ENCODE measurements around the gene PRICKLE2. TPM values are rescaled to one million over a fixed set of nuclear protein-coding genes. Genes with fewer than 3 reads are reported as not detected.
A peak's percentile ranks its signal among the peaks of the same experiment; 100 is the strongest.

Gene PRICKLE2
- total RNA-seq, 1 donor from 2014 or later: 84.4 TPM

- Histone ChIP-seq H3K4me2 (ENCODE audit: low read length) (no peak overlapping the region), H3K4me3 (ENCODE audit: insufficient read depth, low read depth, low read length) (no peak overlapping the region), H3K9ac (ENCODE audit: low read length) (no peak overlapping the region), H2AFZ (ENCODE audit: low read depth, low read length) (no peak overlapping the region), H3K27me3 (ENCODE audit: insufficient read depth, low read length) (no peaks in the 10 kb centered on the region), H3K36me3 (ENCODE audit: insufficient read depth, low read length) (peaks cover 4% of the 10 kb centered on the region), H3K9me3 (ENCODE audit: insufficient read depth, low read depth, low read length) (no peaks in the 10 kb centered on the region), H3K79me2 (ENCODE audit: insufficient read depth, low read length) (peaks cover 6% of the 10 kb centered on the region), H4K20me1 (ENCODE audit: insufficient read depth, low read length) (peaks cover 16% of the 10 kb centered on the region), H3K4me1 (ENCODE audit: insufficient read depth, low read length) (no peaks in the 10 kb centered on the region), H3K27ac (ENCODE audit: low read depth, low read length) (no peak overlapping the region)
- no peaks in the 10 kb centered on the region for H3K9me3 Mint-ChIP-seq (ENCODE audit: unreplicated experiment)
- peaks cover 45% of the 10 kb centered on the region for H3K36me3 Mint-ChIP-seq (ENCODE audit: low read depth, unreplicated experiment)
- H3K27ac Mint-ChIP-seq (ENCODE audit: unreplicated experiment): no peak overlapping the region
- H3K4me1 Mint-ChIP-seq (ENCODE audit: low read depth, unreplicated experiment): peaks cover 4% of the 10 kb centered on the region
- H3K4me3 Mint-ChIP-seq (ENCODE audit: unreplicated experiment): no peak overlapping the region
- H3K27me3 Mint-ChIP-seq (ENCODE audit: low read depth, unreplicated experiment): no peaks in the 10 kb centered on the region
- TF ChIP-seq, protein P1, sequence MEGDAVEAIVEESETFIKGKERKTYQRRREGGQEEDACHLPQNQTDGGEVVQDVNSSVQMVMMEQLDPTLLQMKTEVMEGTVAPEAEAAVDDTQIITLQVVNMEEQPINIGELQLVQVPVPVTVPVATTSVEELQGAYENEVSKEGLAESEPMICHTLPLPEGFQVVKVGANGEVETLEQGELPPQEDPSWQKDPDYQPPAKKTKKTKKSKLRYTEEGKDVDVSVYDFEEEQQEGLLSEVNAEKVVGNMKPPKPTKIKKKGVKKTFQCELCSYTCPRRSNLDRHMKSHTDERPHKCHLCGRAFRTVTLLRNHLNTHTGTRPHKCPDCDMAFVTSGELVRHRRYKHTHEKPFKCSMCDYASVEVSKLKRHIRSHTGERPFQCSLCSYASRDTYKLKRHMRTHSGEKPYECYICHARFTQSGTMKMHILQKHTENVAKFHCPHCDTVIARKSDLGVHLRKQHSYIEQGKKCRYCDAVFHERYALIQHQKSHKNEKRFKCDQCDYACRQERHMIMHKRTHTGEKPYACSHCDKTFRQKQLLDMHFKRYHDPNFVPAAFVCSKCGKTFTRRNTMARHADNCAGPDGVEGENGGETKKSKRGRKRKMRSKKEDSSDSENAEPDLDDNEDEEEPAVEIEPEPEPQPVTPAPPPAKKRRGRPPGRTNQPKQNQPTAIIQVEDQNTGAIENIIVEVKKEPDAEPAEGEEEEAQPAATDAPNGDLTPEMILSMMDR (IDR thresholded peaks at IDR 0.05; ENCODE audit: insufficient read depth, low read depth, low read length): no peak
- no peak for TF ChIP-seq EZH2 (IDR thresholded peaks at IDR 0.05; ENCODE audit: insufficient read depth, low read length)
- no peak for FAIRE-seq
- no peak for DNase-seq (ENCODE audit: low read depth)
Observed at GRCh38 chr3:64094713-64095079, 130.6 kb downstream of the PRICKLE2 start.

DNA sequence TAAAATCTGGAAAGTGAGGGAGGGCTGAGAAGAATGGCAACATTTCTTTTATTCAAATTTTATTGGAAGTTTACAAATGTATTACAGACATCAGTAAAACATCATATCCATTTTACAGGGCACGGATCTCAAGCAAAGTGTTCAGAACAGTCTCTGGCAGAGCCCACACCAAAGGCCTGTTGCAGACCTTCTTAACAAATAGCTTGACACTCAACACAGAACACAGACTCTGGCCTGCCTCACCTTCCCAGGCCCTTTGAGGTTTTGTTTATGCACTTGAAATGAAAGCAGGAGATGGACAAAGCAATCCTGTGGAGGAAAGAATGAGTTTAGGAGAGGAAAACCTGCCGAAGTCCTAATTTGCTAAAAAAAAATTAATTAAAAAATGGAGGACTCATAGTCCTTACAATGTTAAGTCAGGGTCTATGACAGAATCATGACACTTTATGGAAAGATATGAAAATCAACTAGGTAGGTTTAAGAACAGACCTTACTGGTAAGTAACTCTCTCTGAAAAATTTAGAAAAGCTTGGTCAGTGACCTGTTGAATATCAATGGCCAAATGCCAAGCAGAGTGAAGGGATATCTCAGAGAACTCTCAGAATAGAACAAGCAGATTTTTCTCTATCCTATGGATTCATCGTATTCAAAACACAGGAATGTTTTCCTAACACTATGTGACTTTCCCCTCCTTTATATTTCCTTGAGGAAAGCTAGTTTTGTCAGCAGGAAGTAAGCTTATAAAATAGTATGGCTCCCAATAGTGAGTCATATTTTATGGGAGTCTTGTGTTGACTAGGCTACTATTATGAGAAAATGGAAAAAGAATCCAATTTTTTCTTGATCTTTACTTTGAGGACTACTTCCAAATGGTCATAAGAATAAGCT is 131.2 kb downstream of the PRICKLE2 start:
- Mint-ChIP-seq H3K36me3 (ENCODE audit: low read depth, unreplicated experiment) (peaks cover 40% of the 10 kb centered on the region), H3K9me3 (ENCODE audit: unreplicated experiment) (no peaks in the 10 kb centered on the region), H3K27me3 (ENCODE audit: low read depth, unreplicated experiment) (no peaks in the 10 kb centered on the region), H3K4me3 (ENCODE audit: unreplicated experiment) (no peak overlapping the region), H3K27ac (ENCODE audit: unreplicated experiment) (no peak overlapping the region), H3K4me1 (ENCODE audit: low read depth, unreplicated experiment) (peaks cover 4% of the 10 kb centered on the region)
- Histone ChIP-seq H4K20me1 (ENCODE audit: insufficient read depth, low read length) (peaks cover 16% of the 10 kb centered on the region), H2AFZ (ENCODE audit: low read depth, low read length) (no peak overlapping the region), H3K9ac (ENCODE audit: low read length) (no peak overlapping the region), H3K27ac (ENCODE audit: low read depth, low read length) (no peak overlapping the region), H3K36me3 (ENCODE audit: insufficient read depth, low read length) (peaks cover 4% of the 10 kb centered on the region), H3K4me1 (ENCODE audit: insufficient read depth, low read length) (no peaks in the 10 kb centered on the region), H3K9me3 (ENCODE audit: insufficient read depth, low read depth, low read length) (no peaks in the 10 kb centered on the region), H3K79me2 (ENCODE audit: insufficient read depth, low read length) (peaks cover 6% of the 10 kb centered on the region), H3K4me2 (ENCODE audit: low read length) (peak overlapping the region; percentile 16), H3K27me3 (ENCODE audit: insufficient read depth, low read length) (no peaks in the 10 kb centered on the region), H3K4me3 (ENCODE audit: insufficient read depth, low read depth, low read length) (no peak overlapping the region)
- no peak for TF ChIP-seq EZH2 (IDR thresholded peaks at IDR 0.05; ENCODE audit: insufficient read depth, low read length)
- TF ChIP-seq, protein P1 (IDR thresholded peaks at IDR 0.05; ENCODE audit: insufficient read depth, low read depth, low read length): no peak
- DNase-seq (ENCODE audit: low read depth) (no peak), FAIRE-seq (no peak)

DNA sequence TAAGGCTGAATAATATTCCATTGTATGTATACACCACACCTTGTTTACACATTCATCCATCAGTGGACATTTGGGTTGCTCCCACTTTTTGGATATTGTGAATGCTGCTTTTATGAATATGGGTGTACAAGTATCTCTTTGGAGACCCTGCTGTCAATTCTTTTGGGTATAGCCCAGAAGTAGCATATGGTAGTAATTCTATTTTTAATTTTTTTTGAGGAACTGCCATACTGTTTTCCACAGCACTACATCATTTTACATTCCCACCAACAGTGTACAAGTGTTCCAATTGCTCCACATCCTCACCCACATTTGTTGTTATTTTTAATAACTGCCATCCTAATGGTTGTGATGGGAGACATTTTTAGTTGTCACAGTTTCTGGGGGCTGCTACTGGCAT is 132.1 kb downstream of the PRICKLE2 start:
- H3K27ac ChIP-seq (ENCODE audit: low read depth, low read length): no peak overlapping the region
- peaks cover 4% of the 10 kb centered on the region for H3K36me3 ChIP-seq (ENCODE audit: insufficient read depth, low read length)
- peaks cover 6% of the 10 kb centered on the region for H3K79me2 ChIP-seq (ENCODE audit: insufficient read depth, low read length)
- no peak overlapping the region for H3K4me2 ChIP-seq (ENCODE audit: low read length)
- peaks cover 33% of the 10 kb centered on the region for H3K36me3 Mint-ChIP-seq (ENCODE audit: low read depth, unreplicated experiment)
- no peak overlapping the region for H3K27ac Mint-ChIP-seq (ENCODE audit: unreplicated experiment)
- H2AFZ ChIP-seq (ENCODE audit: low read depth, low read length): no peak overlapping the region
- peaks cover 5% of the 10 kb centered on the region for H3K4me1 Mint-ChIP-seq (ENCODE audit: low read depth, unreplicated experiment)
- H3K4me1 ChIP-seq (ENCODE audit: insufficient read depth, low read length): no peaks in the 10 kb centered on the region
- no peak overlapping the region for H3K9ac ChIP-seq (ENCODE audit: low read length)
- H4K20me1 ChIP-seq (ENCODE audit: insufficient read depth, low read length): peaks cover 10% of the 10 kb centered on the region
- no peak for FAIRE-seq
- H3K9me3 Mint-ChIP-seq (ENCODE audit: unreplicated experiment): no peaks in the 10 kb centered on the region
- H3K4me3 Mint-ChIP-seq (ENCODE audit: unreplicated experiment): no peak overlapping the region
- no peak overlapping the region for H3K4me3 ChIP-seq (ENCODE audit: insufficient read depth, low read depth, low read length)
- no peaks in the 10 kb centered on the region for H3K27me3 Mint-ChIP-seq (ENCODE audit: low read depth, unreplicated experiment)
- H3K9me3 ChIP-seq (ENCODE audit: insufficient read depth, low read depth, low read length): no peaks in the 10 kb centered on the region
- DNase-seq (ENCODE audit: low read depth): no peak
- TF ChIP-seq, protein P1 (IDR thresholded peaks at IDR 0.05; ENCODE audit: insufficient read depth, low read depth, low read length): no peak
- no peak for TF ChIP-seq EZH2 (IDR thresholded peaks at IDR 0.05; ENCODE audit: insufficient read depth, low read length)
- H3K27me3 ChIP-seq (ENCODE audit: insufficient read depth, low read length): no peaks in the 10 kb centered on the region
